GM12875 (cell line): ENCODE measurements around the gene SPAG17.

Source experiments
- H3K4me3 ChIP-seq: one replicate; pipeline ENCODE4 v1.5.1; 2011; ENCODE audit warnings: low read depth, low read length, control low read depth
- CTCF ChIP-seq: IDR thresholded peaks from 2 replicates; pipeline ENCODE4 v1.5.1; 2011; ENCODE audit warnings: low read depth, mild to moderate bottlenecking, control low read depth, inconsistent platforms, low read length, moderate library complexity, borderline replicate concordance; ENCODE audit not compliant: insufficient read depth

The SPAG17 gene

GRCh38 chr1:118185084-118185832, at the start of gene SPAG17:
TSS of gene SPAG17 (minus strand) at chr1:118185228. CDS start at chr1:118185157, 71 bp downstream.
- no peak within 1 kb of the TSS for H3K4me3 ChIP-seq
- no peak for TF ChIP-seq CTCF

- no peak for TF ChIP-seq CTCF
- H3K4me3 ChIP-seq, result no peak overlapping the region
Observed at GRCh38 chr1:118225471-118225870, 40.4 kb upstream of the SPAG17 start.

GRCh38 chr1:118223426-118223825, 38.4 kb upstream of the SPAG17 start:
- no peak for TF ChIP-seq CTCF
- no peak overlapping the region for H3K4me3 ChIP-seq

GRCh38 chr1:118219438-118219837, 34.4 kb upstream of the SPAG17 start:
- no peak overlapping the region for H3K4me3 ChIP-seq

GRCh38 chr1:118217141-118217838, 32.3 kb upstream of the SPAG17 start:
- no peak overlapping the region for H3K4me3 ChIP-seq
- TF ChIP-seq CTCF, result no peak

More at GRCh38 chr1:118219438-118219837, 34.4 kb upstream of the SPAG17 start:
- no peak for TF ChIP-seq CTCF

GRCh38 chr1:118214866-118215265, 29.8 kb upstream of the SPAG17 start:
- TF ChIP-seq CTCF, result no peak
- H3K4me3 ChIP-seq, result no peak overlapping the region

GRCh38 chr1:118210723-118211110, 25.7 kb upstream of the SPAG17 start:
- no peak overlapping the region for H3K4me3 ChIP-seq
- TF ChIP-seq CTCF, result no peak
